Activated CD4-positive, CD25-positive, alpha-beta regulatory T cell treated with anti-CD3 and anti-CD28 coated beads, Interleukin-2, amount 50 U/mL, for 24 hours (primary cell): ENCODE results near the gene PEMT.

Experiments
- ATAC-seq, 2 donors: fragments of 150-1000 bp; cut with Tn5 transposase; one replicate each; pipeline ENCODE4 v1.10.0; 2021; ENCODE audit warnings: mild to moderate bottlenecking in 1 of 2, moderate library complexity in 1 of 2

PEMT gene

DNA sequence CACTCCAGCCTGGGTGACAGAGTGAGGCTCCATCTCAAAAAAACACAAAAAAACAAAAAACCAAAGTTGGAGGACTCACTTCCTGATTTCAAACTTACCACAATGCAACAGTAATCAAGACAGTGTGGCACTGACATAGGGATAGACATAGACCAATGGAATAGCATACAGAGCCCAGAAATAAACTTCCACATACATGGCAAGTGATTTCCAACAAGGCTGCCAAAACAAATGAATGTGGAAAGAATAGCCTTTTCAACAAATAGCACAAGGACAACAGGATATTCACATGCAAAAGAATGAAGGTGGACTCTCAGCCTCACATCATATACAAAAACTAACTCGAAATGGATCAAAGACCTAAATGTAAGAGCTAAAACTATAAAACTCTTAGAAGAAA, 58.5 kb downstream of the PEMT start:
- ATAC-seq: no peak

DNA sequence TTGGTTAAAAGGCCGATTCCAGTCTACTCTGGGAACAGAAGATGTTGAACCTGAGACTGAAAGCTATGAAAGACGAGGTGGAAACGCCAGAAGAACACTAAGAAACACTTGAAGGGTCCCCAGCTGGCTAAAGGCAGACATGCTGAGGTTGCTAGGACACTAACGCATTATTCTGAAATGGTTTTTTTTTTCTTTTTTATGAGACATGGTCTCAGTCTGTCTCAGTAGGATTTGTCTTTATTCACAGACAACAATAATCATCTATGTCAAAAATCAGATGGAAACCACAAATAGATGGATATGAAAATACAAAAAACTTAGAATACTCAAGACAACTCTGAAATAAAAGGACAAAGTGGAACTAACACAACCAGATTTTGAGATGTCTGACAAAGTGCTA, 60.4 kb downstream of the PEMT start:
- ATAC-seq: no peak

DNA sequence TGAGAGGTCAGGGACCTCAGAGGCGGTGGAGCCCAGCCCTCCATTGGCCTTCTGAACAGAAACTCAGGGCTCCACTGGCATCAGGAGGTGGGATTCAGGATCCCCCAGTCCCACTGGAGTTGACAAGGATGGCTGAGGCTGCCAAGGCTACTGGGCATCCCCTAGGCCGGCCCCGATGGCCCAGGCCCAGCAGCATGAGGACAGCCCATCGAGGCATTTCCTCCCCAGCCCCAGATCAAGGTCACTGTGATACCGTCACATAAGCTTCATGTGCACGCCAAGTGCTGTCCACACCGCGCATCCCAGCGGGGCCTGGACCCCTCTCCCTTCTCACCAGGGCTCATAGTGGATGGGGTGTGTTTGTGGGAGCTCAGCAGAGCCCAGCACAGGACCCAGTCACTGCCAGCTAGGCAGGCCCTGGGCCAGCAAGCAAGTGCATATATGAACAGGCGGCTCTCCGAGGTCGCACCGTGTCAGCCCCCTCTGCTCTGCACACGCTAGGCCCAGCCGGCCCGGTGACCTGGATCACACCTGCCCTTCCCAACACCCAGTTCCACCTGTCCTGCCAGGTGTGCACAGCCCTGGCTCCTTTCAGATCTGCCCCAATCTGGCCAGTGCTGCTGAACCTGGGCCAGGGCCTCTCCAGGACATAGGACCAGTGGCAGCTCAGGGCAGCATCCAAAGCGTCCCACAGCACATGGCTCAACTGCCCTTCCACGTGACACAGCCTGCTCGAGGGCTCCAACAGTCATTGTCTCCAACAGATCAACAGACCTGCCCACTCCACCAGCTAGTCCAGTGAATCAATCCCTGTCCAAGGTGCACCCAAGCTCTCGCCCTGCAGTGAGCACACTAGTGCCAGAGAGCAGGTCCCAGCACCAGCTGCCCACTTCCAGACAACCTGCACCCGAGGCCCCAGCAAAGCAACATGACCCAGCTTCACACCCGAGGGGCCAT, 62.5 kb downstream of the PEMT start:
- no peak for ATAC-seq

DNA sequence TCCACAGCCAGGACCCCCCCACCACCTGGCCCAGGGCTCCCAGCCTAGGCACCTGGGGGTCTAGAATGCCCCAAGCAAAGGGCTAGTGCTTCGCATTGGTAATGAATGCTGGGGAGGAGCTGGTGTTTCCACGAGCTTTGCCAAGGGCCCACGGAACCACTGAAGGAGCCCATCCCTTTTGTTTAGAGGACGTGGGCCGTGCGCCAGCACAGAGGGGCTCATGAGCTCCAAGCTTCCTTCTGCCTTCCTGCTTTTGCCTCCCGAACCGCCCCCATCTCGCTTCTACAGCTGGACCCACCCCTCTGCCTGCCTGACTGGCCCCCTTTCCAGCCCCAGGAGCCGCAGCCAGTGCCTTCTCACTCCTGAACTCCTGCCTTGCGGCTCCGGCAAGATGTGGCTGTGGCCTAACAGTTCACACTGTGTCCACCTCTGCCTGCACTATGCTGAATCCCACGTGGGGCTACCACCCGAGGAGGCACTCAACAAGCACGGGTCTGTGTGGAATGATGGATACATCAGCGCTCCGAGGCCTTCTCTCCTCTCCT, 63.5 kb downstream of the PEMT start:
- no peak for ATAC-seq

DNA sequence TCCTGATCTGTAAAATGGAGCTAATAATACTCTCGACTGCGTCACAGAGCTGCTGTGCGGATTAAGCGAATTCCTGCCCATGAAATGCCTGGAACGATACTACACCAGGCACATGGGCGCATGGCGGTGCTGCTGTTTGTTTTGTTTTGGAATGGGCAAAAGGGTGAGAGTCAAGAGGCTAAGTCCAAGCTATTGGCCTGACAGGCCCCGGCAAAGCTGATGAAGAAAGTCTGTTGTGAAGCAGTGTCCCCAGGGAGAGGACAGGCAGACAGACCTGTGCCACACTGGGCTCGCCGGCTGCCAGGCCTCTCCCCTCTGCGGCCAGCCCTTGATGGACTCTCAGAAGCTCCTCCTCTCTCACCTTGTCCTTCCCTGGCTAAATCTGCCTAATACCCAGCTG, 64.0 kb downstream of the PEMT start:
- ATAC-seq: no peak

DNA sequence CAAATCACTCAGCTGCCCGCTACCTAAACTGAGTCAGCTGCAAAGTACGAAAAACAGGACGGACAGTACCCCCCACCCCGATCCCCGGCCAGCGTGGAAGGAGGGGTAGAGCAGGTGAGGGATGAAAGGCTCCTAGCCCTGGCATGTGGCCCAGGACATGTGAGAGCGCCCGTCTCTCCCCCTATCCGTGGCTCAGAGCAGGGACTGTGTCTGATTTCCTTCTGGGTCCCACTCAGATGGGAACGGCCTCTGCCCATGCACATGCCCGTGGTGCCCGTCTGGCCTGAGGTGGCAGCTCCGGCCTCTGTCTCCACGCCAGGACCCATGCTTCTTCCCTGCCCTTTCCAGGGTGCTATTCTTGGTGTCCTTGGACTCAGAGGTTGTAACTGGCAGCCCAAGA, 65.1 kb downstream of the PEMT start:
- ATAC-seq: no peak

DNA sequence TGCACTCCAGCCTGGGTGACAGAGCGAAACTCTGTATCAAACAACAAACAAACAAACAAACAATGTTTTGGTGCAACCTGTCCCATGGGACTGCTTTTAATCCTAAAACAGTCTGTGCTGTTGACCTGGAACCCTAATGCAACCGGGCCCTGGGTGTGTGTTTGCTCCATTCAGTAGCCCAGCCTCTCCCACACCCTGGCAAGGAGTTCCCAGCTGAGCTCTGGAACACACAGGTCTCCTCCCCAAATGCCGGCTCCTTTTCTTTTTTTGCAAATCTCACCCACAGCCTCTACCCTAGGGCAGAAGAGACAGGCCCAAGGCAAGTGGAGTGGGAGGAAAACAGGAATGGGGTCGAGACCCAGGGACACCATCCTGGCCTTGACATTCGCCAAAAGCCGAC, 65.6 kb downstream of the PEMT start:
- ATAC-seq: no peak

DNA sequence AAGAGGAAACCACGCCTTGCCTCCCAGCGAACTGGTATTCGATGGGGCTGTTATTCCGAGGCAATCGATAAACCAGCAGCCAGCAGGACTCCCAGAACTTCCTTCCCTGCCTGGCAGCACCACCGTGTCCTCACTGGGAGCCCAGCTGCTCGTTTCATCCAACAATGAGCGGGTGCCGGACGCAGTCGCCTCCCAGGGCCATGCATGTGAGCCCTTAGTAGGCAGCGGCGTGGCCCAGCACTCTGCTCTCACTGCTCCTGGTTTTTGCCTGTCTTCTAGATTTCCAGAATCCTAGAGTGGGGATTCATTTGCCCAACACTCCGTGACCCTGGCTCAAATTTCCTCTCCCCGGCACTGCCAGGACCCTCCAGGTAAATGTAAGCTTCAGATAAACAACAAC, 66.2 kb downstream of the PEMT start:
- ATAC-seq: no peak

DNA sequence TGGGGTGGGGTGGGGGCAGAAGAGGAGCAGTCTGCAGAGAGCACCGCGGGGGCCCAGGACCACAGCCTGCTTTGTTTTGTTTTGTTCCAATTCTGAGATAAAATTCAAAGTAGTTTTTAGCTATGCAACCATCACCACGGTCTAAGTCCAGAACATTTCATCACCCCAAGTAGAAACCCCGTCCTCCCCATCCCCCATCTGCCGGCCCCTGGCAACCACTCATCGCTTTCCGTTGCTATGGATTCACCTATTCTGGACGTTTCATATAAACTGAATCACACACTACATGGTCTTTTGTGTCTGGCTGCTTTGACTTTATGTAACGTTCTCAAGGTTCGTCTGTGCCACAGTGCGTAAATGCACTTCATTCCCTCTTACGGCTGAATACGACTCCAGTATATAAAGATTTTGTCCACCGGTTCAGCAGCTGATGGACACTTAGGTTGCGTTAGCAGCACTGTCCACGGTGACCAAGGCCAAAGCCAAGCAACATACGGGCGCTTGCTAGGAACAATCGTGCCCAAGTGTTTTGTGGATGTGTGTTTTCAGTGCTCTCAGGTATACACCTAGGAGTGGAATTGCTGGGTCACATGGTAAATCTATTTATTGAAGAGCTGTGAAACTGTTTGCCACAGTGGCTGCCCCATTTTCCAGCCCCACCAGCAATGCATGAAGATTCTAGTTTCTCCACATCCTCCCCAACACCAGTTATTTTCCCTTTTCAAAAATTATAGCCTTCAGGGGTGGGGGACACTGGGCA, 67.6 kb downstream of the PEMT start:
- no peak for ATAC-seq

DNA sequence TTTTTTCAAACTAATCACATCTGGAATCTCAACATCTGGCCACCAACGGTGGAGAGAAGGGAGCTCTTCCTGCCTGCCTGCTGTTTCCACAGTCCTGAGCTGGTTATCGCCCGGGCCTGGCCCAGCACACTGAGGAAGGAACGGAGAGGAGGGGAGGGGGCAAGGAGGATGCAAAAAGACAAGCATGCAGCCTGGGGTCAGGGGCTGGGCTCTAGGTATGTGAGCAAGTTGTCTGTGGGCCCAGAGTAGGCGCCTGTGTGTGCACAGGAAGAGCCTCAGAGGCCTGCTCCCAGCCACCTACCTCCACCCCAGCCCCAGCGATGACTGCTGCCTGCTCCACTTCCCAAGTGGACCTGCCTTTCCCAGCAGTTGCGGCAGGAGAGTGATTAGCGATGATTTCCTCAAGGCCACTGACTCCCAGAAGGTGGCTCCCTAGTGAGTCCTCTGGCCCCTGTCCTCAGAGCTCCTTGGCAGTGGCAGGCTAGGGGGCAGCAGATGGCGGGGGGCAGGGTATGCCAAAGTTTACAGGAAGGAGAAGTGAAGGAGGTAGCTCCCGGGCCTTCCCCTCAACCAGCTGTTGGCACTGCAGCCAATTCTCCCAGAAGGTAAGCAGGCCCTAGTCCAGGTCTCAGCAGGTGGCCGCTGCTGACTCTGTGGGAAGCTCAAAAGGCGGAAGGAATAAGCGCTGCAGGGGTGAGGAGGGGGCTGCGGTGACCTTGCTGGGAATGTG, 68.3 kb downstream of the PEMT start:
- ATAC-seq: no peak

DNA sequence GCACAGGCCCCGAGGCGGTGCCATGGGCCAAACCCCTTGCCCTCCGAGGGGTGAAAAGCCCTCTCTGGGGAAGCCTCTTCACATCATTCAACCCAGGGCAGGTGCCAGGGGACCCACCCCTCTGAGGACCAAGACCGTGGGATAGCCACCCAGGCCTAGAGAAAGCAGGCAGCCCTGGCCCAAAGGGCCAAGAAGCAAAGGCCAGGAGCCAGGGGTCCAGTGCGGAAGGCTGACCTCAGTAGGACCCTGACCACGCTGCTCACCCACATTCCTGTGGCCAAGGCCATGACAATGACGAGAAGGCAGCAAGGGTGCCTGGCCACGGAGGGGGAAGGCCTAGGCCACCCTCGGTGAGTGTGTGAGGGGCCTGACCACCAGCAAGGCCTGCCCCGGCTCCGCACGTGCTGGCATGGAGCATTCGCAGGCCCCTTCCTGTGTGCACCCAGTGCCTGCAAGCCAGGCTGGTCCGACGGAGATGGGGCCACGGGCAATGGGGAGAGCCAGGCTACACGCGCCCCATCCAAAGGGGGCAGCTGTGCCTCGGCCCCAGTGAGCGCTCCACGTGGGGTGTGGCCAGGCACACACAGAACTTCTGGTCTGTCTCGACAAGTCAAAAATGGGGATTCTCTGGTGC, 70.8 kb downstream of the PEMT start:
- no peak for ATAC-seq

DNA sequence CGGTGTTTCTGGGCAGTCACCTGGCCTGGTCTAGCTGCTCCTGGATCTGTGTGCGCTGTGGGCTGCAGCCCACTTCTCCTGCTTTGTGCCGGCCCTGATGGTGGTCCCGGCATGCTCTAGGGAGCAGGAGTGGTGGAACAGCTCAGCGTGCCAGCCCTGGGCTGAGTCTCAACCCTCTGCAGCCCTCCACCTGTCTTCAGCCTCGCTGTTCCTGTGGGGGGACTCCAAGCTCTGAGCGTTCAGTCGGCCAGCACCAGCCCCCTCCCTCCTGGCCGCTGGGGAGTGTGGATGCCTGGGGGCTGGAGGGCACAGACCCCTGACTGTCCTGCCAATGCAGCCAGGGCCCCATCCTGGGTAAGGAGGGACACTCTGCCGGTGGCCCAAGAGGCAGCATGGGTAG, 71.6 kb downstream of the PEMT start:
- ATAC-seq: no peak

DNA sequence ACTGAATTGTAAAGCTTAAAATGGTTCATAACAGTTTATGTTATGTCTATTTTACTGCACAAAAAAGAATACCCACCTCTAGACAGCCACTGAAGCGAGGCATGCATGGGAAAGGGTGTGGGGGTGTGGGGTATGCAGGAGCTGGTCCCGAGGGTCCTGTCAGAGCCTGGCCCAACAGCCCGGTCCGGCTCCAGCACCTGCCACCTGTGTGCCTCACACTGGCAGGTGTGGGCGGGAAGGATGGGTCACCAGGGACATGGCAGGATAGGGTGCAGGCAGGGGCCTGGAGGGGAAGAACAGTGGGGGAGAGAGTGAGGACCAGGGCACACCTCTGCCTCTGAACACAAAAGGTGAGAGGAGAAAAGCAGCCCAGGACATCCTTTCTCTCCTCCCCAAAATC, 72.6 kb downstream of the PEMT start:
- ATAC-seq: no peak

DNA sequence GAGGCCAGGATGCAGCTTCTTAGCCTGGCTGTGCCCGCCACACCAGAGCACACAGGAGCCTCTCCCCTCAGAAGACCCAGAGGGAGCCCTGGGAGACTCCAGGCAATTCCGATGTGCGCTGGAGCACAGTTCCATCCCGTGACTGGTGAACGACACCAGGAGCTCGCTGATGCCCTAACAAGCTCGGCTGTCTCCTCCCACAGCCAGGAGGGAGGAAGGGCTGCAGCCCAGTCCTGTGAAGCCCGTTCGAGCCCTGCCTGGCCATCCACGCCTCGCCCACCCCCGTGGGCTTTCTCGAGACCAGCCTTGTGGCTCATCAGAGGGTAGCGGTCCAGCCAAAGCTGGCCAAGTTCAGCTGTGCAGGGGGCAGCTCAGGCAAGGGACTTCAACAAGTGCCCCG, 73.5 kb downstream of the PEMT start:
- ATAC-seq: no peak

DNA sequence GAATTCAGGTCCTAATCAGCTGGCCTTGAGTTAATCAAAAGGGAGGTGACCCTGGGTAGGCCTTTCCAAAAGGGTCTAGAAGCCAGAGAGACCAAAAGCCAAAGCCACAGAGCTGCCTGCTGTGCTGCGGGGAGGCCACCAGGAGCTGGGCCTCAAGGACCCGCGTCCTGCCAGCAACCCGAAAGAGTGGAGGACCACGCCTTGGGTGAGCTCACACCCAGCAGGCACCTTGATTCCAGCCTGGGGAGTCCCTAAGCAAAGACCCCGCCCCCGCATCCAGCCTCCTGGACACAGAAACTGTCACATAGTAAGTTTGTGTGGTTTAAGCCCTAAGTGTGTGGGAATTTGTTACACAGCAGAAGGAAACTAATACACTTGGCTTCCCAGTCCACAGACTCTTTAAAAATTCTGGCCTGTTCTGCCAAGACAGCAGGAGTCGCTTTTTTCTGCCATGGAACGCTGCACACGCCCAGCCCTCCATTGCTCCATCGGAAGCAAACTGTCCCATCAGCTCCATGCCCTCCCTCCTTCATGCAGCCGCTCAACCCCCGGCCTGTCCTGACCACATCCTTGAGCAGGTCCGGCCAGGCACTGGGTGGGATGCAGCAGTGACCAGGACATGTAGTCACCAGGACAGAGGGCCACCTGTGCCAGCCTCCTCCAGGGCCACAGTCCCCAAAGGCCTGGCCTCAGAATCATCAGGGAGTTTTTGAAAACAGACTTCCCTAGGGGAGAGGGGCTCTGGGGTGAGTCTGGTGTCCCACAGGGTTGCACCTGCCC, 74.4 kb downstream of the PEMT start:
- ATAC-seq: no peak

DNA sequence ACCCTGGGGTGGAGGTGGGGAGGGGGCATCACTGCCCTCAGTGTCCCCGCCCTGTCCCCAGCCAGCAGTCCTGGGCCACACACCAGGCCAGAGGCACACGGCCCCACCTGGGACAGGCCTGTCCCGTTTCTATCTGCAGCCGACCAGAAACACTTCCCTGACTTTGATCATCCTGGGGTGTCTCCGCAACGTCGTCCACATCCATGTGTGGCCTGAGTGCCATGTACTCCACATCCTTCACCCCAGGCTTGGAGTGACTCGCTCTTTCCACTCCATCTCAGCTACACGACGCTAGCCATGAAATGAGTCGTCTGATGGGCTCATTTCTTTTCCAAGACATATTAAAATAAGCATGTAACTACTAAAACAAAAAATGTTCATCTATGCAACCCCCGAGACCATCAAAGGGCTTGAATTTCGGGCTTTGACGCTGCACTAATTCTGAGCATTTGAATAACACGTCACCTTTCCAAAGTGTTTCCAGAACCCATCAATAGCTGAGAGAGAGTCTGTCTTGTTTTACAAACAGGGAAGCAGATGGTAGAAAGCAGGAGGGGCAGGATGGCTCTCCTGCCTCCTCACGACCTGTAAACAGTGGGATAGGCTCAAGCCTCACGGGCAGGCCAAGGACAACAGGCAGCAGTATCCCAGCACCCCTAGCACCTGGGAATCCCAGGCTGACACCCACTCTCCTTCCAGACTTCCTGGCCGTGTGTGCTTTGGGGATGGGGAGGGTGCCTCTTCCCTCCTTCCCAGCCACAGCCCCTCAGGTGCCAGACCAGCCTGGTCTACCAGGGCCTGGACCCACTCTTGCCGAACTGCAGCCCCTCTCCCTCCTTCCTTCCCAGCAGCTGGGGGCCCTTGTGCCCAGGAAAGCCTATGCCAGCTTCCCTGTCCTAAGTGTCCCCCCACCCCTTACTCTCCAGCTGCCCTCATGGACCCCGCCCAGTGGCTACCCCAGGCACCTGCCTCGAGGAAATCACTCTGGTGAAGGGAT, 75.3 kb downstream of the PEMT start:
- no peak for ATAC-seq

DNA sequence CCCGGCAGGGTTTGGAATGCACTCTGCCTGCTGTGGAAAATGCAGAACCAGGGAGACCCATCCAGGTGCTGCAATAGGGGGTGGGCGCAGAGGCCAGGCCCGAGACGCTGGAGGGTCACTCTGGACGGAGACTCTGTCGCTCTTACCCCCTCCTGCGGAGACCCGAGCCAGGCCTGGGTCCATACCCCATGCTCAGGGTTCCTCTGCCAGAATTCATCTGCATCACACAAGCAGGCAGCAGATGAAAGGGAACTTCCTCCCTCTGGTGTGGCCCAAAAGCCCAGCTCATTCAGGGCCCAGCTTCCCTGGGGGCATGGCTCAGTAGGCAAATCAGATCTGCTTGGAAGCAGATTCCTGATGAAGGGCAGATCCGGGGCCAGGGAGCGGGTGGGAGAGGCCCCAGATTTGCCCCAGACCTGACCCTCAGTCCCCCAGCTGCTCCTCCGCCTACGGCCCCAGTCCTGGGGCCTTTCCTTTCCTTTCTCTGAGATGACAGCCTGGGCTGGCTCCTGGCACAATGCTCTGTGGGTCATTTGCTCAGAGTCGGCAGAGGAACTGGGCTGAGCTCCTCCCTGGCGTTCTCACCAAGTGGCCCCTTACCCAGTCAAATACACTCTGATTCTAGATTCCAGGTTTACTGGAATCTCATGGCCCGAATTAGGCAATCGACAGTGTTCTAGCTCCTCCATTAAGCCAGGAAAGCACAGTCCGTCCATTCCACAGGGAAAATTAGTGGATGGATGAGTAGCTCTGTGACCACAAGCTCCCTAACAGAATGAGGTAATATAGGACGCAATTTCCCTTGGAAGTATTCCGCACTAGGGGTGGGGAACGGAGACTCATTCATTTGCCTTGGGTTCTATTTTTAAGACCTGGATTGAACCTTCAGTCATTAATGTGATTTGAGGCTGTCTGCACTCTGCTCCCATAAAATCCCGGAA, 76.2 kb downstream of the PEMT start:
- ATAC-seq: no peak

DNA sequence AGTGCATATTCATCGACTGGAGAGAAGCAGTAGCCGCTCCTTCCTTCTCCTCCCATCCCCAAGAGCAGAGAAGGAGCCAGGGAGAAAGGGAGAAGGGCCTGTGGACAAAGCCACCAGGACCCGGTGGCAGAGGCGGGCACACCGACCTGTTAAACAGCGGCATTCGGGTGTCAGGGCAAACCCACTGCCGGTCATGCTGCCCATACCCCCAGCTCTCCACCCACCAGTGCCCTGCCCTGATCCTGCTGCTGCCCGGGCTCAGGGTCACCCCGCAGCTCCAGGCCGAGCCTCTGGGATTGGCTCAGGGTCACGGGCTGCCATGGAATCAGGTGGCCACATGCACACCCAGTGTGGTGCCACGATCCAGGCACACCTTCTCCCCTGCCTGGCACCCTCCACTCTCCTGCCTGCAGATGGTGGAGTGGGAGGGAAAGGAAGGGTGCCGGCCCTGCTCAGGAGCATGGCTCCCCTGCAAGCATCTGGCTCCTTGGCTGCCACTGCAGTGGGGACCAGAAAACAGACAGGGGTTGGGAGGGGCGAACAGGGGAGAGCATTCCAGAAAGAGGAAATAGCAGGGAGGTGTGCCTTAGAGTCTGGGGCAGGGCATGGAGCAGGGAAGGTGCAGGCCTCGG, 77.0 kb downstream of the PEMT start:
- no peak for ATAC-seq

DNA sequence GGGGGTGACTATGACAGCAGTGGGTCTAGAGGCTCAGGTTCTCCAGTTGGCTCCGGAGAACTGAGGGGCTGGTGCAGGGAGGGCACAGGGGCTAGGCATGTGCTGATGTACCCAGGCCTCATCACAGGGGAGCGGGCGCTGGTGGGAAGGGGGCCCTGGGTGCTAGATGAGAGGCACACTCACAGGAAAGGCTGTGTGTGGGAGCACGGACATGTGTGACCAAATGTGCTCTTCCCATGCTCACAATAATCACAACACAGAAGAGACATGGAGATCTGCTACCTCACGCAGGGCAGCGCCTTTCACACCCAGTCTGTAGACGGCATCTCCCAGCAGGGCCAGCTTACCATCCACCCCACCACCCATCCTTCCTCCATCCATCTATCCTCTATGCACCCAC, 77.9 kb downstream of the PEMT start:
- no peak for ATAC-seq
